ENCODE results near the gene VPS16. TPM values are rescaled to one million over a fixed set of nuclear protein-coding genes. Genes with fewer than 3 reads are reported as not detected.

Gene VPS16
- total RNA-seq, 4 donors from 2014 or later: 17.9 to 51.3 (median 31.9) TPM

GRCh38 chr20:2845607-2846006, 5.1 kb downstream of the VPS16 start:
- 80 to 83% methylated on average over 2 of the region's 2 CpGs for WGBS, 2 donors
- Histone ChIP-seq H3K27me3 (no peaks in the 10 kb centered on the region), H3K4me1 (peaks cover 0 to 12% (median 5%) of the 10 kb centered on the region in 4 donors), H3K9me3 (no peaks in the 10 kb centered on the region), H3K36me3 (peaks cover 0 to 29% (median 0%) of the 10 kb centered on the region in 3 donors), H3K27ac (no peak overlapping the region), H3K4me3 (no peak overlapping the region)
- TF ChIP-seq CTCF (IDR thresholded peaks at IDR 0.05) (no peak), EP300 (IDR thresholded peaks at IDR 0.05) (no peak), POLR2A (IDR thresholded peaks at IDR 0.05) (no peak)
- DNase-seq (ENCODE audit: low spot score in 2 of 2): no peak

- 83 to 91% methylated on average over 5 of the region's 5 CpGs for WGBS, 2 donors
- H3K27me3 ChIP-seq: no peaks in the 10 kb centered on the region
- no peak for DNase-seq (ENCODE audit: low spot score in 2 of 2)
- H3K36me3 ChIP-seq: peaks cover 0 to 29% (median 0%) of the 10 kb centered on the region in 3 donors
- no peak for TF ChIP-seq POLR2A (IDR thresholded peaks at IDR 0.05)
- no peak for TF ChIP-seq EP300 (IDR thresholded peaks at IDR 0.05)
- TF ChIP-seq CTCF (IDR thresholded peaks at IDR 0.05): no peak
- H3K9me3 ChIP-seq: no peaks in the 10 kb centered on the region
- no peak overlapping the region for H3K27ac ChIP-seq
- H3K4me1 ChIP-seq: peaks cover 0 to 6% (median 1%) of the 10 kb centered on the region in 4 donors
- H3K4me3 ChIP-seq: no peak overlapping the region
These were observed 6.2 kb downstream of the VPS16 start for GRCh38 chr20:2846698-2847097.

GRCh38 chr20:2847802-2848201, 7.3 kb downstream of the VPS16 start:
- Histone ChIP-seq H3K4me3 (no peak overlapping the region), H3K27ac (no peak overlapping the region), H3K4me1 (peaks cover 0 to 7% (median 0%) of the 10 kb centered on the region in 4 donors), H3K27me3 (no peaks in the 10 kb centered on the region), H3K9me3 (no peaks in the 10 kb centered on the region), H3K36me3 (peaks cover 0 to 29% (median 0%) of the 10 kb centered on the region in 3 donors)
- 93% methylated on average over 4 of the region's 4 CpGs for WGBS, 2 donors
- no peak for TF ChIP-seq CTCF (IDR thresholded peaks at IDR 0.05)
- TF ChIP-seq EP300 (IDR thresholded peaks at IDR 0.05): no peak
- TF ChIP-seq POLR2A (IDR thresholded peaks at IDR 0.05): no peak
- DNase-seq (ENCODE audit: low spot score in 2 of 2): no peak

- Histone ChIP-seq H3K27me3 (no peaks in the 10 kb centered on the region), H3K36me3 (peaks cover 0 to 18% (median 0%) of the 10 kb centered on the region in 3 donors), H3K9me3 (no peaks in the 10 kb centered on the region), H3K4me3 (no peak overlapping the region), H3K27ac (no peak overlapping the region), H3K4me1 (peaks cover 0 to 7% (median 0%) of the 10 kb centered on the region in 4 donors)
- DNase-seq (ENCODE audit: low spot score in 2 of 2): no peak
- TF ChIP-seq POLR2A (IDR thresholded peaks at IDR 0.05) (no peak), CTCF (IDR thresholded peaks at IDR 0.05) (no peak), EP300 (IDR thresholded peaks at IDR 0.05) (no peak)
- 80 to 92% methylated on average over 4 of the region's 4 CpGs for WGBS, 2 donors
These were observed 9.0 kb downstream of the VPS16 start for GRCh38 chr20:2849529-2849928.

GRCh38 chr20:2851086-2851485, 10.5 kb downstream of the VPS16 start:
- 86 to 91% methylated on average over 8 to 10 of the region's 10 CpGs for WGBS, 2 donors
- Histone ChIP-seq H3K4me1 (peaks cover 0 to 7% (median 0%) of the 10 kb centered on the region in 4 donors), H3K36me3 (peaks cover 0 to 18% (median 0%) of the 10 kb centered on the region in 3 donors), H3K27me3 (no peaks in the 10 kb centered on the region), H3K9me3 (no peaks in the 10 kb centered on the region), H3K27ac (no peak overlapping the region), H3K4me3 (no peak overlapping the region)
- TF ChIP-seq POLR2A (IDR thresholded peaks at IDR 0.05) (no peak), CTCF (IDR thresholded peaks at IDR 0.05) (no peak), EP300 (IDR thresholded peaks at IDR 0.05) (no peak)
- no peak for DNase-seq (ENCODE audit: low spot score in 2 of 2)
